DMS114 treated with DMSO at 0.1 percent for 48 hours (cell line): Measurements from ENCODE around the gene ATP5MC2.

Experiments
- DNase-seq: peaks from one replicate; lab custom pipeline; 2025; ENCODE audit not compliant: unreplicated experiment; lab: John Stamatoyannopoulos, UW

The ATP5MC2 gene

GRCh38 chr12:53616950-53617349 lies 58.9 kb downstream of the ATP5MC2 start:
- DNase-seq: no peak
